PFSK-1 (cell line): ENCODE measurements around the gene ATF6.

Experiments
- FOXP2 ChIP-seq: optimal IDR thresholded peaks from 2 replicates; pipeline ENCODE3; 2011; ENCODE audit warnings: borderline replicate concordance, control low read depth, inconsistent platforms; ENCODE audit not compliant: insufficient read depth; ENCODE audit errors: extremely low read length, extremely low read depth
- POLR2AphosphoS5 ChIP-seq: IDR thresholded peaks from 2 replicates; pipeline ENCODE4 v1.6.1; 2012; ENCODE audit warnings: low read depth, mild to moderate bottlenecking, control low read depth, low read length, moderate library complexity
- REST ChIP-seq, 2 experiments: IDR thresholded peaks; 2 replicates each; pipeline versions ENCODE4 v1.6.1 to v1.8.0; 2011 to 2012; ENCODE audit warnings: low read depth in 2 of 2, low read length in 2 of 2, control low read depth in 1 of 2, inconsistent platforms in 1 of 2, mild to moderate bottlenecking in 1 of 2, moderate library complexity in 1 of 2; ENCODE audit not compliant: insufficient read depth in 1 of 2
- SIN3A ChIP-seq: IDR thresholded peaks from 2 replicates; pipeline ENCODE4 v1.6.1; 2012; ENCODE audit warnings: mild to moderate bottlenecking, low read length, moderate library complexity, borderline replicate concordance; ENCODE audit not compliant: insufficient read depth
- TAF1 ChIP-seq: IDR thresholded peaks from 2 replicates; pipeline ENCODE4 v1.6.1; 2012; ENCODE audit warnings: low read length, control low read depth, borderline replicate concordance; ENCODE audit not compliant: insufficient read depth

ATF6 gene

GRCh38 chr1:161858271-161858670 is 92.2 kb downstream of the ATF6 start:
- TF ChIP-seq POLR2AphosphoS5 (no peak), SIN3A (no peak), TAF1 (no peak), REST (IDR thresholded peaks at IDR 0.05; ENCODE audit: insufficient read depth in 1 of 2, low read depth in 2 of 2, low read length in 2 of 2) (no peak), FOXP2 (no peak)

DNA sequence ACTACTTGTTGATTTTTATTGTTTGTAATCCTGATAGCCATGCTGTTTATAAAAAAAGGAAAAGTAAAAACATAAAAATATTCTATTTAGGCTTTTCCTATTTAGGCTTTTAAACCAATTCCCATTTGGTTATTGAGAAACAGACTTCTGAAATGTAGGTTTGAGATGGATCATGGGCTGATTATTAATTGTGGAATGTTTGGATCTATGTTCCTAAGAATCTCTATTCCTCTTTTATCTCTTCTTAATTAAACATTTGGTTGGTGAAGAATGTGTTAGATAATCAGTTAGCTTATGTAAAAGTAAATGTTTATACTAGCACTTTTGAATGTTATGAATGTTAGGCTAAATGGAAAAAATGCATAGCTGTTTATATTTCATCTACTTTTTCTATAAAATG is 97.4 kb downstream of the ATF6 start:
- TF ChIP-seq POLR2AphosphoS5 (no peak), TAF1 (no peak), FOXP2 (no peak), SIN3A (no peak), REST (IDR thresholded peaks at IDR 0.05; ENCODE audit: insufficient read depth in 1 of 2, low read depth in 2 of 2, low read length in 2 of 2) (no peak)

DNA sequence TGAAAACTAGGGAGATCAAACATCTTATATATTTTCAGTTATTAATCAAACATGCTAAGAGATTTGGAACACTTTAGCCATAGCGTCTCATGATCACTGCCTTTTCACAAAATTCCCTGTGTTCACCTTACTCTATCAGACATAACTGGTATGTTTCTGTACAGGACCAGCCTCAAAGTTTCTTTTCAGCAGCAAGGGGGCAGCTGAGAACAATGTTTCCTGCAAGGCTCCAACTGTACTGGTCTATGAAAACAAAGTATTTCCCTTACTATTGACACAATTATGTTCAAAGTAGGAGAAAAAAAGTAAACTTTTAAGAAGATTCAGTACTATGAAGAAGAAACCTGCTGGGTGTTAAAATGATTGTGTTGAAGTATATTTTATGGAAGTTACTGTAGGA is 98.5 kb downstream of the ATF6 start:
- TF ChIP-seq TAF1 (no peak), POLR2AphosphoS5 (no peak), SIN3A (no peak), FOXP2 (no peak), REST (IDR thresholded peaks at IDR 0.05; ENCODE audit: insufficient read depth in 1 of 2, low read depth in 2 of 2, low read length in 2 of 2) (no peak)

DNA sequence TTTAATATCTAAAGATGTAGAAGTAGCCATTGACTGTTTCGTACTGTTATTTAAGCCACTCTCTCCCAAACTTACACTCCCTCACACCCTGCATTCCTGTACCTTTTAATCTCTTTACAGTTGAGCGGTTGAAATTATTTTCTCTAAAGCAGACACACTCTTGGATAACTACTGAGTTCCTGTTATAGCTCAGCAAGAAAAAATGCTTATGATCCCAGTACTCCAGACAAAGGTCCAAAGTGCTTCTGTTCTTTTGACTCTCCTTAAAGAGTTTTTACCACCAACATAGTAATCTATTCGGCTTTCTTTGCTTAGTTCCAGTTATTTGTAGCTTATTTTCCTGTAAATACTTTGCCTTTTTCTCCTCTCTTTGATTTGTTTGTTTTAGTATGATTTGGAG is 100.1 kb downstream of the ATF6 start:
- no peak for TF ChIP-seq POLR2AphosphoS5
- no peak for TF ChIP-seq FOXP2
- no peak for TF ChIP-seq REST (IDR thresholded peaks at IDR 0.05; ENCODE audit: insufficient read depth in 1 of 2, low read depth in 2 of 2, low read length in 2 of 2)
- TF ChIP-seq TAF1: no peak
- TF ChIP-seq SIN3A: no peak

DNA sequence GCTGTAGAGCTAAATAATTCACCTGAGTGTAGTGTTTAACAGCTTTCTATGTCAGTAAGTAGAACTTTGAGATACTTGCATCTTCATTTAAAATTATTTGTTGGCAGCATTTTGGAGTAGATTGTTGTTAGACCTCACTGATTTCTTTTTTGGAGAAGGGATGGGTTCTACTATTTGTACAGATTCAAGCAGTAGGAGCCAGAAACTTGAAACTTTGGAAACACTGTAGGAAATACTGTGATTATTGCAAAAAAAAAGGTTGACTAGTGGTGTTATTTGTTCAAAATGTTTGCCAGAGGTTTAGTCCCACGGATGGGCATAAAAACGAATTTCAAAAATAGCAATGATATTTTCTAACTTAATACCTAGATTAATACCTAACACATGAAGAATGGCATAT is 102.7 kb downstream of the ATF6 start:
- no peak for TF ChIP-seq POLR2AphosphoS5
- TF ChIP-seq TAF1: no peak
- no peak for TF ChIP-seq REST (IDR thresholded peaks at IDR 0.05; ENCODE audit: insufficient read depth in 1 of 2, low read depth in 2 of 2, low read length in 2 of 2)
- TF ChIP-seq SIN3A: no peak
- no peak for TF ChIP-seq FOXP2
